Adipose tissue (tissue), 3 donors: ENCODE results near the gene SOCS3. TPM values are rescaled to one million over a fixed set of nuclear protein-coding genes. Genes with fewer than 3 reads are reported as not detected.
A peak's percentile ranks its signal among the peaks of the same experiment; 100 is the strongest.
"Not testable (repeated sequence)": the region's sequence is repeated elsewhere in the genome, so short reads cannot be mapped to it uniquely, and the experiment has no call there.

Source experiments
- H3K27ac ChIP-seq: one replicate; pipeline ENCODE4 v1.5.1; 2013; ENCODE audit warnings: low read depth, low read length
- WGBS, 3 donors: extraction: QIAGEN DNeasy Blood & Tissue Kit; methylation state at CpG; one replicate each; pipeline ENCODE4 v1.1.7; 2013; 5-methylcytosine and 5-hydroxymethylcytosine counted together
- polyA plus RNA-seq, 3 donors: library from polyadenylated mRNA; stranded (reverse); fragments of 200-250 nt; gene quantifications; one replicate each; pipeline ENCODE4 v1.2.3, GENCODE V29; 2013
- donor health status: healthy with polysubstance abuse.
- donor health status: Bipolar disorder and iron deficiency.
- donor health status: healthy.

The SOCS3 gene
- polyA plus RNA-seq, 3 donors: 33.1 to 1,268 (median 796) TPM

GRCh38 chr17:78322858-78323455, 36.9 kb downstream of the SOCS3 start:
- H3K27ac ChIP-seq: peak overlapping the region; percentile 94
- WGBS, 3 donors: 43 to 70% (median 54%) methylated on average over 16 of the region's 16 CpGs

GRCh38 chr17:78322327-78322857, 37.5 kb downstream of the SOCS3 start:
- WGBS, 3 donors: 82 to 87% (median 84%) methylated on average over 9 of the region's 9 CpGs
- H3K27ac ChIP-seq: peak overlapping the region; percentile 38

- 91 to 99% (median 95%) methylated on average over 8 of the region's 8 CpGs for WGBS, 3 donors
- H3K27ac ChIP-seq: no peak overlapping the region
These were observed 41.0 kb downstream of the SOCS3 start for GRCh38 chr17:78318843-78319242.

- WGBS, 3 donors: 82 to 90% (median 87%) methylated on average over 8 of the region's 8 CpGs
- no peak overlapping the region for H3K27ac ChIP-seq
These were observed 41.5 kb downstream of the SOCS3 start for GRCh38 chr17:78318407-78318806.

- no peak overlapping the region for H3K27ac ChIP-seq
- 80 to 83% (median 82%) methylated on average over 10 of the region's 10 CpGs for WGBS, 3 donors
These were observed 42.0 kb downstream of the SOCS3 start for GRCh38 chr17:78317794-78318400.

GRCh38 chr17:78316867-78317789, 42.7 kb downstream of the SOCS3 start:
- WGBS, 3 donors: 41 to 46% (median 44%) methylated on average over 20 of the region's 20 CpGs
- peak overlapping the region; percentile 48 for H3K27ac ChIP-seq

GRCh38 chr17:78316115-78316866, 43.6 kb downstream of the SOCS3 start:
- peak overlapping the region; percentile 48 for H3K27ac ChIP-seq
- WGBS, 3 donors: 68 to 76% (median 69%) methylated on average over 22 of the region's 22 CpGs

- peak overlapping the region; percentile 48 for H3K27ac ChIP-seq
- 15 to 58% (median 19%) methylated on average over 12 of the region's 12 CpGs for WGBS, 3 donors
These were observed 44.3 kb downstream of the SOCS3 start for GRCh38 chr17:78315355-78316114.

- WGBS, 3 donors: 83 to 86% (median 85%) methylated on average over 12 of the region's 12 CpGs
These were observed 45.1 kb downstream of the SOCS3 start for GRCh38 chr17:78314683-78315354.

GRCh38 chr17:78313735-78314648, 45.9 kb downstream of the SOCS3 start:
- WGBS, 3 donors: 2 to 3% (median 3%) methylated on average over 68 to 80 of the region's 80 CpGs
- H3K27ac ChIP-seq: peak overlapping the region; percentile 9

More at GRCh38 chr17:78314683-78315354, 45.1 kb downstream of the SOCS3 start:
- H3K27ac ChIP-seq: peak overlapping the region; percentile 73

GRCh38 chr17:78309659-78310255, 50.1 kb downstream of the SOCS3 start:
- 90 to 93% (median 91%) methylated on average over 12 of the region's 12 CpGs for WGBS, 3 donors
- not testable (repeated sequence) for H3K27ac ChIP-seq

- H3K27ac ChIP-seq: no peak overlapping the region
- 64 to 85% (median 76%) methylated on average over 13 of the region's 13 CpGs for WGBS, 3 donors
These were observed 51.8 kb downstream of the SOCS3 start for GRCh38 chr17:78307887-78308638.

- 67 to 84% (median 68%) methylated on average over 1 of the region's 1 CpG for WGBS, 3 donors
- no peak overlapping the region for H3K27ac ChIP-seq
These were observed 53.0 kb downstream of the SOCS3 start for GRCh38 chr17:78306913-78307312.
